SK-N-SH (cell line): ENCODE measurements around the gene UNC5CL. TPM values are rescaled to one million over a fixed set of nuclear protein-coding genes. Genes with fewer than 3 reads are reported as not detected.

Experiments
- CTCF ChIA-PET: fragments of 300-600, 350-600 bp; formaldehyde crosslinking; extraction: SDS; loops from one replicate; lab custom pipeline; 2021; lab: Yijun Ruan, JAX
- POLR2A ChIA-PET: fragments of 350-600 bp; sonication (Branson Sonifier 250); formaldehyde crosslinking; extraction: SDS; loops from one replicate; lab custom pipeline; 2020; ENCODE audit warnings: antibody characterized with exemption, inconsistent platforms; lab: Yijun Ruan, JAX
- DNase-seq: peaks from one replicate; pipeline ENCODE4 v3.0.0; 2012
- H2AFZ ChIP-seq: fragments of 200-600 bp; sonication (generic); 2 replicates; pipeline ENCODE4 v1.8.1; 2016; ENCODE audit warnings: antibody characterized with exemption, mild to moderate bottlenecking, low read depth
- H3F3A ChIP-seq: fragments of 200-600 bp; sonication (generic); replicated peaks from 2 replicates; pipeline ENCODE3; 2016; ENCODE audit warnings: antibody characterized with exemption, mild to moderate bottlenecking; ENCODE audit not compliant: insufficient read depth
- H3K27ac ChIP-seq, 2 experiments: fragments of 200-500 bp in 1 of 2; fragments of 200-600 bp in 1 of 2; sonication (Bioruptor generic) in 1 of 2; sonication (generic), shearing (Covaris generic) in 1 of 2; 2 replicates each; pipeline versions ENCODE4 v1.5.1 to v1.6.1; 2014 to 2016; ENCODE audit warnings: low read depth in 2 of 2, inconsistent platforms in 1 of 2, low read length in 1 of 2, mild to moderate bottlenecking in 1 of 2, mixed read lengths in 1 of 2
- H3K27me3 ChIP-seq: fragments of 200-600 bp; sonication (generic), shearing (Covaris generic); 2 replicates; pipeline ENCODE4 v1.6.1; 2016; ENCODE audit warnings: mixed run types; ENCODE audit not compliant: insufficient read depth
- H3K36me3 ChIP-seq, 2 experiments: fragments of 200-500 bp in 1 of 2; fragments of 200-600 bp in 1 of 2; sonication (Bioruptor generic) in 1 of 2; sonication (generic) in 1 of 2; replicated peaks in 1 of 2; 2 replicates each; pipeline versions ENCODE3 to v1.5.1; 2014 to 2016; ENCODE audit warnings: low read length in 1 of 2, mild to moderate bottlenecking in 1 of 2; ENCODE audit not compliant: insufficient read depth in 2 of 2, control insufficient read depth in 1 of 2
- H3K4me1 ChIP-seq, 2 experiments: fragments of 200-500 bp in 1 of 2; fragments of 200-600 bp in 1 of 2; sonication (Bioruptor generic) in 1 of 2; sonication (generic), shearing (Covaris generic) in 1 of 2; 2 replicates each; pipeline versions ENCODE4 v1.5.1 to v1.6.1; 2014 to 2016; ENCODE audit warnings: low read depth in 1 of 2, low read length in 1 of 2, mixed run types in 1 of 2; ENCODE audit not compliant: insufficient read depth in 2 of 2, control insufficient read depth in 1 of 2
- H3K4me2 ChIP-seq: fragments of 200-600 bp; sonication (generic), shearing (Covaris generic); 2 replicates; pipeline ENCODE4 v1.6.1; 2017; ENCODE audit warnings: mixed run types
- H3K4me3 ChIP-seq, 2 experiments: fragments of 200-500 bp in 1 of 2; fragments of 200-600 bp in 1 of 2; sonication (Bioruptor generic) in 1 of 2; sonication (generic), shearing (Covaris generic) in 1 of 2; 2 replicates each; pipeline versions ENCODE4 v1.5.1 to v1.8.1; 2014 to 2016; ENCODE audit warnings: low read depth in 2 of 2, inconsistent platforms in 1 of 2, low read length in 1 of 2, mild to moderate bottlenecking in 1 of 2, mixed read lengths in 1 of 2, moderate library complexity in 1 of 2
- H3K79me2 ChIP-seq: fragments of 200-600 bp; sonication (generic); 2 replicates; pipeline ENCODE4 v1.8.1; 2017; ENCODE audit warnings: mild to moderate bottlenecking; ENCODE audit not compliant: insufficient read depth
- H3K9ac ChIP-seq: fragments of 200-600 bp; sonication (generic); 2 replicates; pipeline ENCODE4 v1.6.1; 2017; ENCODE audit warnings: mixed run types
- H3K9me2 ChIP-seq: fragments of 200-600 bp; sonication (generic); 2 replicates; pipeline ENCODE4 v1.6.1; 2017; ENCODE audit warnings: mixed run types
- H3K9me3 ChIP-seq: fragments of 200-600 bp; sonication (generic); 2 replicates; pipeline ENCODE4 v1.6.1; 2017; ENCODE audit warnings: mixed run types, mild to moderate bottlenecking, moderate library complexity
- H4K20me1 ChIP-seq: fragments of 200-600 bp; sonication (generic); 2 replicates; pipeline ENCODE4 v1.6.1; 2017; ENCODE audit warnings: mild to moderate bottlenecking, mixed run types; ENCODE audit not compliant: insufficient read depth
- FOXJ3 ChIP-seq: sonication (generic); formaldehyde crosslinking; IDR thresholded peaks from 2 replicates; pipeline ENCODE4 v1.5.1; 2020; ENCODE audit warnings: mild to moderate bottlenecking, missing genetic modification reagents
- FOXM1 ChIP-seq: IDR thresholded peaks from 2 replicates; pipeline ENCODE4 v1.4.0; 2012; ENCODE audit warnings: low read depth, mild to moderate bottlenecking
- GABPA ChIP-seq: IDR thresholded peaks from 2 replicates; pipeline ENCODE4 v1.4.0; 2012; ENCODE audit warnings: low read depth, mild to moderate bottlenecking
- GATA2 ChIP-seq: sonication (generic); formaldehyde crosslinking; IDR thresholded peaks from 2 replicates; pipeline ENCODE4 v1.5.0; 2020; ENCODE audit warnings: mild to moderate bottlenecking, missing genetic modification reagents
- JUND ChIP-seq: IDR thresholded peaks from 2 replicates; pipeline ENCODE4 v1.4.0; 2012
- MEF2A ChIP-seq: IDR thresholded peaks from 2 replicates; pipeline ENCODE4 v1.4.0; 2012; ENCODE audit warnings: low read depth, borderline replicate concordance
- MXI1 ChIP-seq: IDR thresholded peaks from 2 replicates; pipeline ENCODE4 v1.6.1; 2012; ENCODE audit warnings: mild to moderate bottlenecking, low read depth, low read length, improper control_type of control experiment
- NFIC ChIP-seq: IDR thresholded peaks from 2 replicates; pipeline ENCODE4 v1.4.0; 2012; ENCODE audit warnings: borderline replicate concordance
- PBX3 ChIP-seq: IDR thresholded peaks from 2 replicates; pipeline ENCODE4; 2012
- POLR2AphosphoS5 ChIP-seq: IDR thresholded peaks from 2 replicates; pipeline ENCODE4 v1.6.1; 2012; ENCODE audit warnings: low read depth, low read length
- RAD21 ChIP-seq: IDR thresholded peaks from 2 replicates; pipeline ENCODE4 v1.6.1; 2012; ENCODE audit warnings: mild to moderate bottlenecking, low read length
- RCOR1 ChIP-seq: fragments of 150-350 bp; IDR thresholded peaks from 2 replicates; pipeline ENCODE4 v1.6.1; 2017; ENCODE audit warnings: antibody characterized with exemption, low read length
- RFX5 ChIP-seq: IDR thresholded peaks from 2 replicates; pipeline ENCODE4 v1.6.1; 2012; ENCODE audit warnings: mild to moderate bottlenecking, improper control_type of control experiment, low read length
- RXRA ChIP-seq: IDR thresholded peaks from 2 replicates; pipeline ENCODE4 v1.4.0; 2012; ENCODE audit warnings: low read depth, mild to moderate bottlenecking, borderline replicate concordance
- SIN3A ChIP-seq: IDR thresholded peaks from 2 replicates; pipeline ENCODE4 v1.6.1; 2012; ENCODE audit warnings: low read depth, mild to moderate bottlenecking, low read length, moderate library complexity, borderline replicate concordance
- TCF12 ChIP-seq: IDR thresholded peaks from 2 replicates; pipeline ENCODE4 v1.4.0; 2012
- TEAD4 ChIP-seq: IDR thresholded peaks from 2 replicates; pipeline ENCODE4 v1.4.0; 2012; ENCODE audit warnings: mild to moderate bottlenecking, borderline replicate concordance; ENCODE audit not compliant: insufficient read depth
- YY1 ChIP-seq: IDR thresholded peaks from 2 replicates; pipeline ENCODE4 v1.4.0; 2012; ENCODE audit warnings: low read depth, mild to moderate bottlenecking
- WGBS: methylation state at CpG from one replicate; pipeline ENCODE4 v1.1.6; 2017; ENCODE audit warnings: low lambda C conversion rate; 5-methylcytosine and 5-hydroxymethylcytosine counted together
- polyA plus RNA-seq, 3 experiments: library from polyadenylated mRNA; depleted of rRNA; stranded (reverse); fragments of >200 nt; gene quantifications; 2 replicates each; pipeline ENCODE4 v1.2.3, GENCODE V29; 2012
- TF ChIP-seq, protein P1 (sequence below): fragments of 200-600 bp; sonication (generic); IDR thresholded peaks from 2 replicates; pipeline ENCODE4 v1.6.1; 2017; ENCODE audit warnings: antibody characterized with exemption, mild to moderate bottlenecking, moderate library complexity

UNC5CL gene
- polyA plus RNA-seq, 1 of the 3 experiments (the other 2 are of a cell fraction), result 0.10 TPM

DNA sequence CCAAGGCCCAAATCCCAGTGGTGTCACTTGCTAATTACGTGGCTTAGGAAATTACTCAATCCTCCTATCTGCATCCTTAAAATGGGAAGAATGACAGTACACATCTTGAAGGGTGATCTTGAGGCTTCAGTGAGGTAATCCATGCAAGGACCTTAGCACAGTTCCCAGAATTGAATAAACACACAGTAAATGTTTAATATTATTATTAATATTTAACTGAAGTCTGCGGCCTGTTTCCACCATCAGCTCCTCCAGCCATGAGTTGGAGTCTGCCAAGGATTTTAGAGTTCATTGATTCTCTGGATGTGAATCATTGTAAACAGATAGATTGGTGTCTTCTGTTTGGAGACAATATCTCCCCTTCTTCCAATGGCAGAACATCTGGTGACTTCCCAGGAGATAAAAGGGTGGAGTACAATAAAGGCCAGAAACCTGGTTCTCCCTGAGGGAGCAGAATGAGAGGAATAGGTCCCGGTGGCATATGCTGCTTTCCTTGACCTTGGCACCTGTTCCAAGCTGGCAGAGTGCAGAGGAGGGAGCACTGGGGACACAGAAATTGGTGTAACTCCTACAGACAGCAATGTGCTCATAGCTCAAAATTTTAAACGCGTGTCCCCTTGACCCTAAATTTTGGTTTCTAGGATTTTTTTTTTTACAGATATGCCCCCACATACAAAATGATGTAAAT, 25.4 kb downstream of the UNC5CL start:
- CTCF ChIA-PET, result interaction anchor here (0.6 to 2.6 kb wide), 4 partner anchors 14 to 1250 kb away, joined by 3 to 18 read pairs (median 4); no protein-coding TSS in a partner anchor
- 64% methylated on average over 5 of the region's 5 CpGs for WGBS

DNA sequence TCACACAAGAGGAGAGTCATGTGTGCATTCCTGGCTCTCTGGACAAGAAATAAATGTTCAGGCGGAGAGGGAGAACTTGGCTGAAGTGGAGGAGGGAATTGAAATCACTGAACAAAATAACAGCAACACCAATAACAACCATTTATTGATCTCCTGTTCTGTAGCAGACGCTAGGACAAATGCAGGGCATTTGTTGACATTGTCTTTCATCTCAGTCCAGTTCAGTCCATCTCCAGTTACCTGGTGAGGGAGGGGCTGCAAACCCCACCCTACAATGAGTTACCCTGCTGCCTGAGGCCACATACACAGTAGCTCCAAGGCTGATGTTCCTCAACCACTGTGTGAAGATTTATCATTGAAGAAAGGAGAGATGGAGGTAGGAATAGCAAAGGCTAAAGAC, 27.3 kb downstream of the UNC5CL start:
- Histone ChIP-seq H4K20me1 (no peaks in the 10 kb centered on the region), H3K9me2 (no peaks in the 10 kb centered on the region), H3K9me3 (no peaks in the 10 kb centered on the region), H3F3A (no peaks in the 10 kb centered on the region), H3K27me3 (no peaks in the 10 kb centered on the region; the same call in 1 of the 2 replicates), H3K79me2 (no peaks in the 10 kb centered on the region), H3K36me3 (no peaks in the 10 kb centered on the region), H3K4me3 (no peak overlapping the region), H3K4me2 (no peak overlapping the region), H3K27ac (no peak overlapping the region), H3K9ac (no peak overlapping the region), H3K4me1 (peaks cover 0 to 2% of the 10 kb centered on the region in 2 experiments; a peak in 1 of 4 replicates), H2AFZ (no peak overlapping the region)
- no peak for DNase-seq
- POLR2A ChIA-PET, result no interaction called here
- 73% methylated on average over 2 of the region's 2 CpGs for WGBS
- CTCF ChIA-PET, result no interaction called here
- TF ChIP-seq NFIC (no peak), FOXM1 (no peak), MEF2A (no peak), PBX3 (no peak), FOXJ3 (CRISPR knock-in tag) (no peak), MXI1 (no peak), TEAD4 (no peak), YY1 (no peak), SIN3A (no peak), GABPA (no peak), TCF12 (no peak), RFX5 (no peak), POLR2AphosphoS5 (no peak), RCOR1 (no peak), RXRA (no peak), JUND (no peak), GATA2 (CRISPR knock-in tag) (no peak), RAD21 (no peak)
- TF ChIP-seq, protein P1, sequence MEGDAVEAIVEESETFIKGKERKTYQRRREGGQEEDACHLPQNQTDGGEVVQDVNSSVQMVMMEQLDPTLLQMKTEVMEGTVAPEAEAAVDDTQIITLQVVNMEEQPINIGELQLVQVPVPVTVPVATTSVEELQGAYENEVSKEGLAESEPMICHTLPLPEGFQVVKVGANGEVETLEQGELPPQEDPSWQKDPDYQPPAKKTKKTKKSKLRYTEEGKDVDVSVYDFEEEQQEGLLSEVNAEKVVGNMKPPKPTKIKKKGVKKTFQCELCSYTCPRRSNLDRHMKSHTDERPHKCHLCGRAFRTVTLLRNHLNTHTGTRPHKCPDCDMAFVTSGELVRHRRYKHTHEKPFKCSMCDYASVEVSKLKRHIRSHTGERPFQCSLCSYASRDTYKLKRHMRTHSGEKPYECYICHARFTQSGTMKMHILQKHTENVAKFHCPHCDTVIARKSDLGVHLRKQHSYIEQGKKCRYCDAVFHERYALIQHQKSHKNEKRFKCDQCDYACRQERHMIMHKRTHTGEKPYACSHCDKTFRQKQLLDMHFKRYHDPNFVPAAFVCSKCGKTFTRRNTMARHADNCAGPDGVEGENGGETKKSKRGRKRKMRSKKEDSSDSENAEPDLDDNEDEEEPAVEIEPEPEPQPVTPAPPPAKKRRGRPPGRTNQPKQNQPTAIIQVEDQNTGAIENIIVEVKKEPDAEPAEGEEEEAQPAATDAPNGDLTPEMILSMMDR, result no peak

More for the DNA sequence above, 25.4 kb downstream of the UNC5CL start:
- H2AFZ ChIP-seq, result no peak overlapping the region
- no peak for DNase-seq
- H3K9me3 ChIP-seq, result no peaks in the 10 kb centered on the region
- no peaks in the 10 kb centered on the region; the same call in 1 of the 2 replicates for H3K27me3 ChIP-seq
- POLR2A ChIA-PET, result no interaction called here
- no peak overlapping the region for H3K9ac ChIP-seq
- no peaks in the 10 kb centered on the region for H3K36me3 ChIP-seq
- no peak overlapping the region for H3K4me3 ChIP-seq
- no peaks in the 10 kb centered on the region for H4K20me1 ChIP-seq
- TF ChIP-seq MXI1, result no peak
- TF ChIP-seq, protein P1, result no peak
- no peak for TF ChIP-seq FOXM1
- H3K27ac ChIP-seq, result no peak overlapping the region
- H3K4me1 ChIP-seq, result peaks cover 0 to 5% of the 10 kb centered on the region in 2 experiments; a peak in 1 of 4 replicates
- H3K9me2 ChIP-seq, result no peaks in the 10 kb centered on the region
- H3K79me2 ChIP-seq, result no peaks in the 10 kb centered on the region
- no peaks in the 10 kb centered on the region for H3F3A ChIP-seq
- H3K4me2 ChIP-seq, result no peak overlapping the region
